Measurements from ENCODE around the gene GAREM1. TPM values are rescaled to one million over a fixed set of nuclear protein-coding genes. Genes with fewer than 3 reads are reported as not detected.
A peak's percentile ranks its signal among the peaks of the same experiment; 100 is the strongest.

GAREM1 gene
- total RNA-seq, 1 experiment from 2014 or later = 0.17 TPM

DNA sequence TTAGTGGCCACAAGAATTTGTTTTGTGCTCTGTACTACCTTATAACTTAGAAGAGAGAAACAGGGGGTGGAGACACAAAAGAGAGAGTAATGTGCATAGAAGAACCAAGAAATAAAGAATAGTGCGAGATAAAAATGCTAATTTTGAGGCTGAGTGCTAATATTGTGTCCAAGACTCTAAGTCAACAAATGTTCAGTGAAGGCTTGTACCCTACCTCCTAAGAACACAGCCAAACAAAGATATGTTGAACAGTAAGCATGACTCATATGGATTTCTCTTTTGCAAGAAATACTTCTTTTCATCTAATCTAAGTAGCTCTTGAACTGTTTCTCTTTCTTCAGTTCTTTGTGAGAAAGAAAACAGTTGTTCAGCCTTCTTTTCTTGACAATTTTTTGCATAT, 45.2 kb downstream of the GAREM1 start:
- peak; percentile 2 for DNase-seq (ENCODE audit: low read depth)

DNA sequence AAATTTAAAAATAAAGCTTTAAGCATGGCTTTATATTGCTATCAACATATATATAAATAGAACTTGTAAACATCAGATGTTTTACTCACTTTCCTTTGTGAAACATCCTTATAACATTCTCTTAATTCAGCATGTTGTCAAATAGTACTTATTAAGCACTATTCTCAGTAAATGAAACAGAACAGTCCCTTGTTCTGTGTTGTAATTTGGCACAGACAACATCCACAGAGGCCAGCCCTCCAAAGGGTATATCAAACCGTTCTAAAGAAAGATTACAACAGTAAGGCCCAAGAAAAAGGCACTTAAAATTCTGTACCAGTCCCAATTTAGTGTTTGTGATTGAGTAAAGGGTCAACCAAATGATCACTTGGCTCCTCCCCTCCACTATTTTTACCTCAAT, 46.0 kb downstream of the GAREM1 start:
- no peak for DNase-seq (ENCODE audit: low read depth)

DNA sequence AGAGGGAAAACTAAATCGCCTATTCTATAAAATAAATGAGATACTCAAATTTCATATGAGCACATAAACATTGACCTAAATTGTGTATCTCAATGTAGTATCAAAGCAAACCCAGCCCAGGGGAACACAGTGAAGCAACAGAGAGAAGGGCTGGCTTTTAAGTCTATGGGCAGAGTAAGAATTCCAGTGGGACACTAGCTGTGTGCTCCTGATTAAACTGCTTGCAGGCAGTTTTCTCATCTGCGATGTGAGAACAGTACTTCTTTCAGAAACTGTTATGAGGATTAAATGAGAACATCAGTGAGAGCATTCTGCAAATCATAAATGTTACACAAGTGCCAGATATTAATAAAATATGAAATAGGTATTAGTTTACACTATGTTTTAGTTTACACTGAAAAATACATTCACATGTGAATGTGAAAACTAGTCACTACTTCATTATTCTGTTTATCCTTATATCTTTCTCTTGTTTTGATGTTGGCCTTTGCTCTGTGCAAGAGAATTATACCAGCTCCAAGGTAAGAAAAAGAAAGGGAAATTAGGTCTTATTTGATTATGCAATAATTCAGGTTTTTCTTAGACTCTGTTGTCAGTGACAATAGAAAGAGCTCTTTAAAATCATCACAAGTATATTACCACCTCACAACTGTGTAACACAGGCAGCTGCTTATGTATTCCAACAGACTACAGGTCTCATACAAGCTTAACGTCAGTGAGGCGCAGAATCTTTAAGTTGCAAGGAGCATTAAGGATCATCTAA, 47.5 kb downstream of the GAREM1 start:
- DNase-seq (ENCODE audit: low read depth) = no peak

DNA sequence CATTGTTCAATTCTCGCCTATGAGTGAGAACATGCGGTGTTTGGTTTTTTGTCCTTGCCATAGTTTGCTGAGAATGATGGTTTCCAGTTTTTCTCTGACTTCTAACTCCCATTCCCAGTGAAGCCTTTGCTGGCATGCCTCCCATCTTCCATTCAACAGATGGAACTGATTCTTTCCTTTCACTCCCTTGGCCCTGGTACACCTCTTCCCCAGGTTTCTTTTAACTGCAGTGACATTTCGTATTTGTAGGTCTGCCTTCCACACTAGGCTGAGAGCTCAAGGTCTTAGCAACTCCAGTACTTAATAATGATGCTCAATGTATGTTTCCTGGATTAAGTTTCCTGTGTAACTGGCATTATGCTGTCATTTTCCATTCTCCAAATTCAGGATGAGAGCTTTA, 48.5 kb downstream of the GAREM1 start:
- DNase-seq (ENCODE audit: low read depth) = no peak

DNA sequence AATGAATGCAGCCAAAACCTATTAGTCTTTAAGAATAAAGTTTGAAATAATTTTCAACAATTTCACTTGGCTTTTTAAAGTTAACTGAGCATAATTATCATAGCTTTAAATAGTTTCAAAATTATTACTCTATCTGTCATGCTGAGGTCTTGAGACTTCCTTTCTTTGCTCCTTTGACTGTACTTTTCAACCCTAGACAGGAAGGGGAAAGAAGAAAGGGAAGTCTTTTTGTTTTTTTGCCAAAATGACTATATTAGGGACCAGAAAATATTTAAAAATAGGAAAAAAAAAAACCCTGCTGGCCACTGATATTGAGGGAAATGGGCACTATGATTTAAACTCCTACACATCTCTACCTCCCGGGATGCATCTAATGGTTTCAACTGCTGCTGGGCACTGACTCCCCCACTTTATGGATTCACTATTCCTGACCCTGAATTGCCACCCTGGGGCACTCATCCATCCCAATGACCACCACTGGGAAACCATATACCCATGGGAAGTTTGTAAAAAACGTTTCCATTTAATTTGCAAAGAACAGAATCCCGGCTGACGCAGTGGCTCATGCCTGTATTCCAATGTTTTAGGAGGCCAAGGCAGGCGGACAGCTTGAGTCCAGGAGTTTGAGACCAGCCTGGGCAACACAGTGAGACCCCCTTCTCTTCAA, 50.5 kb downstream of the GAREM1 start:
- DNase-seq (ENCODE audit: low read depth) = no peak

DNA sequence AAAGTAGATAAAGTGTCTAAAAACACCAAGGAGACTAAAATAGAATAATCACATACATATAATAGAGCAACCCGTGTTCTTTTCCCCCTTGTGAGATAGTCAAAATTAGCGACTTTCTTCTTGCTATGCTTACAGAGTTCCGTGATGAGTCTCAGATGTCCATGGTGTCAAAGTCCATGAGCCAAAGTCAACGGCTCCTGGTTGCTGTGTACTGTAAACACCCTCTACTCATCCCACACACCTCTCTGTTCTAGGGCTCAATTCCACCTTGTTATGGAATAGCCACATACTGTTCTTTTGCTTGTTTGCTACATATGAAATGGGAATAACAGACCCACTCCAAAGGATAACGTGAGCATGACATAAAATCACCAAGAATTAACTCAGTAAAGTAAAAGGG, 52.5 kb downstream of the GAREM1 start:
- no peak for DNase-seq (ENCODE audit: low read depth)

DNA sequence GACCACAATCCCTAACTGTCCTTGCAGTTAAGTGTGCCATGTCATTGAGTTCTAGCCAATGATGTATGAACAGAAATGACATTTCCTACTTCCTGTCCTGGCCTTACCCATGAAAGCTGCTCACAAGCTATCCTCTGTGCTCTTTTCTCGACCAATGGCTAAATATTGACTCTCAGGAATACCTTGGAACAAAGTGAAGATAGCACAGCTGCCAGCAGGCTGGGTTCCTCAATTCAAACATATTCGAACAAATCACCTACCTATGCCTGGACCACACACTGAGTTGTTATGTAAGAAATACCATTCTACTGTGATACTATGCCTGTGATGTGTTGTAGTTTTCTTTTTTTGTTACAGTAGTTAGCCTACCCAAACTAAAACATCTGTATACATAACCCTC, 65.1 kb downstream of the GAREM1 start:
- DNase-seq (ENCODE audit: low read depth) = no peak

DNA sequence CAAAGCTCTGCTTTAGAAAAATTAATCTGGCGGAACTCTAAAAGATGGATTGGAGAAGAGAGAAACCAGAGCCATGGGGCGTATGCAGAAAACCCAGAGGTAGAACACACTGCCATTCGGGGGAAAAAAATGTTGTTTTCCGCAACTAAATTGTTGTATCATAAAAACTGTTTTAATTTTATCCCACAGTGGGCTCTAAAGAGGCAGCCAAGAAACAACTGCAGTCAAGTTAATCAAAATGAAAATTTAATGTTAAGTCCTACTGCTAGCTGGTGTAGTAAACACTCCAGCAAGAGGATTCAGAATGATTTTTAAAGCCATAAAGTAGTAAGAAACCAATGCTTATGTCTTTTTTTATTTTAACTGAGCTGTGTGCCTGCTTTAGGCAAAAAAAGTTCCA, 69.1 kb downstream of the GAREM1 start:
- DNase-seq (ENCODE audit: low read depth) = no peak

DNA sequence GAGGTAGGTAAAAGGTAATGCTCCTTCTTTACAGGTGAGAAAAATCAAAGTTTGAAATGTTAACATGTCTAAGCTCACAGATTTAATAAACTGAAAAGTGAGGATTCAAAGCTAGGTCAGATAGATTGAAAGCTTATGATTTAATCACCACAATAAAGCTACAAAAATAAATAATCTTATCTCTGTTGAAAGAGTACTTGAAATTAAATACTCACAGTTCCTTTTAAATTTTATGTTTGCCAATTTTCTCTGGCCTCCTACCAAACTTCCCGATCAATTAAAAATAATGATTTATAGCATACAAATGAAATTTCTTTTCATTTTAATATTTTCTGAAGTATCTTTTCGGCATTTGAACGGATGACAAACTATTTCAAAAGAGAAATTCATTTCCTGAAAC, 77.3 kb downstream of the GAREM1 start:
- DNase-seq (ENCODE audit: low read depth) = no peak

DNA sequence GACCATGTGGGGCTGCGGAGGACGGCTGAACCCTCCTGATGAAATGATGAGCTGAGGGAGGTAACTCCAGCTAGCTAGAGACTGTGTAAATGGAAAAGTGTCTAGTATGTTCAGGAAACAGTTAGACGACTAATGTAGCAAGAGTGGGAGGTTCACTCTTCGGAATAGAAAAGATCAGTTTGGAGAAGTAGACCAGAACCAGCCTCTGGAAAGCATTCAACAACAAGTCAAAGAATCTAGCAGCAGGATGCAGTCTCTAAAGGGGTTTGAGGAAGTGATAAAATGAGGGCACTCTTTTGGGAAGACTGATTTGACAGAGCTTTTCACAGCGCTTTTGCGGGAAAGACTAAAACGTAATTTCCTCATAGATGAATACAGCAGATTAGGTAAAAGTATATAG, 79.6 kb downstream of the GAREM1 start:
- no peak for DNase-seq (ENCODE audit: low read depth)

DNA sequence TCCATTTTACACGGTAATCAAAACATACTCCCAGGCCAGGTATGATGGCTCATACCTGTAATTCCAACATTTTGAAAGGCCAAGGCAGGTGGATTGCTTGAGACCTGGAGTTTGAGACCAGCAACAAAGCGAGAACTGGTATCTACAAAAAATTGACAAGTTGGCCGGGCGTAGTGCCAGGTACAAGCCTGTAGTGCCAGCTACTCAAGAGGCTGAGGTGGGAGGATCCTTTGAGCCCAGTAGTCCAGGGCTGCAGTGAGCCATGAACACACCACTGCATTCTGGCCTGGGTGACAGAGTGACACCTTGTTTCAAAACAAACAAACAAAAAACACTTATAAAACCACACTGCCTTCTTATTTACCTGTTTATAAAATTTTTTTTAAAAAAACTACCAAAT, 80.8 kb downstream of the GAREM1 start:
- DNase-seq (ENCODE audit: low read depth) = no peak

DNA sequence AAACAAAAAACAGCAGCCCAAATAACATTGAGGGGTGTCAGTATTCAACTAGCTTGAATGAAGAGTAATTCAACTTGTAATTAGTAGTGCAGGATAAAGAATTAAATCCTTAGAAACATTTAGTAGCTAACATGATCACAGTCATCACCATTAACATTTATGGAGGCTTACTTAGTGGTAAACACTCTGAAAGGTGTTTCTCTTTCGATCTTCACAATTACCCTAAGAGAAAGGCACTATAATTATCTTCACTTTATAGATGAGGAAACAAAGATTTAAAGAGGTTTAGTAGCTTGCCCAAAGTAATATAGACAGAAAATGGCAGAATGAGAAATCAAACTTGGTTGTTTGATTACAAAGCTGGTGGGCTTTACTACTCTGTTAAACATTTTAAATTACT, 81.5 kb downstream of the GAREM1 start:
- no peak for DNase-seq (ENCODE audit: low read depth)

DNA sequence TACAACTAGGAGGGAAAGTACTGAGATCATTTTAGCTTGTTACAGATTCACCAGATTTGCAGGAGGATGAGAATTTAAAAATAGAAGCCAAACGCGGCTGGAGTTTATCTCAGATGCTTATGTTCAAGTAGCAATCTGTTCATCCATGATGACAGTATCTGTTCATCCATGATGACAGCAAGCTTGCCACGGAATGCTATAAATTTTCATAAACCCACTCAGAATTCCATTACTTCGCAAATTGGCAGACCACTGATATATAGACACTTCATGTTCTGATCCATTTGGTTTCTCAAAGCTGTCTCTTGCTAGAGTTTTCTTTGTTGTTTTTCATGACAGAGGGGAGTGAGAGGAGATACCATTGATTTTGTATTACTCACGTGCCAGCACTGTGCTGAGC, 84.2 kb downstream of the GAREM1 start:
- no peak for DNase-seq (ENCODE audit: low read depth)

DNA sequence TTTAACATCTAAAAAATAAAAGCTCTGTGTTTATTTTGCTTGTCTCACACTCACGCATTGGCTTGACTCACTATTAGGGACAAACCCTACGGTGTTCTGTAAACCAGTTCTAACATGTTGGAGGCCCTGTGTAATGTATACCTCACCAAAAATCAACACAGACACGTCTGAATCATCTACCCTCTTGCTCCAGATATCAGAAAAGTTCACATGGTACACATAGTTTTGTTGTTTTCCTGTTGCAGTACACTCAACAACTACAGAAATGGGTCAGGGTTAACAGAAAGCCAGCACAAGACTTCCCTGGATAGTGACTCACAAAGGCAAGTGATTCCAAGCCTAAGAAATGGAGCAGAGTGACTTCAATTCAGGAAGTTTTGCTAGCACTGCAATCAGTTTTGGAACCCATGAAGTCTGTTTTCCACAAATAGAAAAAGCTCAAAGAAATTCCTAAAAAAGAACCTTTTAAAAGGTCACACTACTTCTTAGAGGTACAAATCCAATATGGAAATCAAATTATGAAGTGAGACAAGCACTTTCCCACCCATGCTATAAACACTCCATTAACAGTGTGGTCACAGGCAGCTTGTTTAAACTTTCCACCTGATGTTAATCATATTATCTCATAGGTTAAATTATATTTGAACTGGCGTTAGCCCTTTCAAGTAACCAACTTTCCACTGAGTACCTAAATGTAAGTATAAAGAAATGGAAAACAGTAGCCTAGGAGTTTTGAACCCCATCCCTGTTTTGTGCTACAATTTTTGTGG, 87.4 kb downstream of the GAREM1 start:
- DNase-seq (ENCODE audit: low read depth) = peak; percentile 11

DNA sequence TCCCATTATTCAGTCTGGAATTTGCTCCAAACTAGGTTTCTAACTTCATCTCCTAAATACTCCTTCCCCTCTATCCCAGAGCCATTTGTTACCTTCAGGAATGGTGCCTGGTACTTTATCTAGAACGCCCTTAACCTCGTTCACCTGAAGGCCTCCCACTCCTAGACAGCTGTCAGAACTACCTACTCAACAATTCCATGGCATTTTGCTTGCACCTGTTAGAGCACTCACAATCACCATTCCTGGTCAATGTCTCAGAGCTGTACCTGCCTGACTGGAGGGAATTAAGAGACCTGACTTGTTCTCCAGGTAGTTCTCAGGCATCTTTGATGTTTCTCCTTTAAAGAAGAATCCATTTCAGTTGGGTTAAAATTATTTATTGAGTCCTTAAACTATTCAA, 88.9 kb downstream of the GAREM1 start:
- DNase-seq (ENCODE audit: low read depth) = no peak

DNA sequence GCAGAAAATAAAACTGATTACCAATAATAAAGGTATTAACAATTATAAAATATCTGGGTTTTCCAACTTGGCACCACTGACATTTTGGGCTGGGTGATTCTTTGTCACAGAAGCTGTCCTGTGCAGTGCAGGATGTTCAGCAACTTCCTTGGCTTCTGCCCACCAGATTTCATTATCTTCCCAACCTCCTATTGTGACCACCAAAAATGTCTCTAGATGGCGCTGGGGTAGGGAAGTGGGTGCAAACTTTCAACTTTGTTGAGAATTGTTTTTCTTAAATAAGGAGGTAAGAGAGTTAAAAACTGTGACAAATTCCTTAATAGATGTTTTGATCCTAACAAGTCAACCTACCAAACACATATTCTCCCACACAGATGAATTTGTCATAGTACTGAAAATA, 90.1 kb downstream of the GAREM1 start:
- no peak for DNase-seq (ENCODE audit: low read depth)

DNA sequence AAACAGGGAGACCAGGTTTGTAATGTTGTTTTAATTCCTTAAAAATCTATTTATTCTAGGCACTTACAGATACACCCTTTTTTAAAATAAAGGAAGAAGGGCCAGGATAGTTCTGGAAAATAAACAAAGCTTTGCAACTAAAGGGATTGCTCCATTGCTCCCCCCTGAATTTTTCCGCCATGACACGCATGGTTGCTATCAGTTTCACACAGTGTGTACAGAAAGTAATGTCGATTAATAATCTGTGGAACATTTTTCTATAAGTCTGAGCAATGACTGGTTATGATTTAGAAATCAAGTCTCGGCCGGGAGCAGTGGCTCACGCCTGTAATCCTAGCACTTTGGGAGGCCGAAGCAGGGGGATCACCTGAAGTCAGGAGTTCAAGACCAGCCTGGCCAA, 90.8 kb downstream of the GAREM1 start:
- DNase-seq (ENCODE audit: low read depth) = no peak

DNA sequence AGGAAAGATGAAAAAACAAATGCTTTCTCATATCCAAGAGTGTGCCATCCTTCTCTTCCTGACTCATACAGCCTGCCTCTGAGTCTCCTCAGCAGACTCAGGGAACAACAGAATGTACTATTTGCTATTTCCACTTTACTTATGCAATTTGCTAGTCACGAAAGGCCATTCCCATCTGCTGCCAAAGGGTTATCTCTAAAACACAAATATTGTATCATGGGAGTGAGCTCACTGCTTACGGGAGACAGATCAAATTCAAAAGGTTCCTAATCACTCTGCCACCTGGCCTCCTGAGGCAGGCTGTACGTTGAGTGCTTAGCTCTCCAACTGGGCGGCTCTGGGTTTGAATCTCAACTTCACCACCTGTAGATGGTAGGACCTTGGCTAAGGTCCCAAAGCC, 92.0 kb downstream of the GAREM1 start:
- no peak for DNase-seq (ENCODE audit: low read depth)

DNA sequence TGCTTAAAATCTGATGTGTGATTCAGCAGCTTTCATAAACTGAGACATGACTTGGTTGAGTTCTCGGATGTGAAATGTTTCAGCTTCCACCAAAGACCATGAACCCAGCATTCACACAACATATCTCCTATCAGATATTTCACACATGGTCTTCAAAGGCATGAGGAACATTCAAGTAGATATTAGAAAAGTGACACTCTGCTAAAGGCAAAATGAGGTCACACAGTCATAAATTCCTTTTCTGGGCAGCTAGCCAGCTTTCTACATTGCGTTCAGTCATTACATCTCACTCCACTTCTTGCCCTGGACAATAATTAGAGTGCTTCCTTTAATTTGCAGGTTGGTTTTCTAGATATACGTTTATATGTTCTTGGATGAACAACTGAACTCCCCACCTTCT, 96.7 kb downstream of the GAREM1 start:
- peak; percentile 5 for DNase-seq (ENCODE audit: low read depth)

DNA sequence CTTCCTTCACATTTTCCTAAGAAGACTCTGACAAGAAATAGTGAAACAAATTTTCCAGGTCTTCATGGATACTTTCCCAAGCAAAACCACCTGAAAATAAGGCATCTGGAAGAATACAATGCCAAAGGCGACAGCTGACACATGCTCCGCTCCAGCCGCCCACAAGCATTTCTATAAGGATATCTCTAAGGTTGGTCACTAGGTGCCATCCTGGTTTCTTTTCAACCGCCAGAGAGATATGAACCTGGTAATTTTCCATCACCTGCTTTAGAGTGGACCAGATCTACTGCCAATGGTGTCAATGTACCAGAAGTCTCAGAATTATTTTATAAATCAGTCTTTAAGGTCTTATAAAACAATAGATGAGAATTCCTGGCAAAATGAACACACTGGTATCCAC, 97.2 kb downstream of the GAREM1 start:
- DNase-seq (ENCODE audit: low read depth) = no peak

DNA sequence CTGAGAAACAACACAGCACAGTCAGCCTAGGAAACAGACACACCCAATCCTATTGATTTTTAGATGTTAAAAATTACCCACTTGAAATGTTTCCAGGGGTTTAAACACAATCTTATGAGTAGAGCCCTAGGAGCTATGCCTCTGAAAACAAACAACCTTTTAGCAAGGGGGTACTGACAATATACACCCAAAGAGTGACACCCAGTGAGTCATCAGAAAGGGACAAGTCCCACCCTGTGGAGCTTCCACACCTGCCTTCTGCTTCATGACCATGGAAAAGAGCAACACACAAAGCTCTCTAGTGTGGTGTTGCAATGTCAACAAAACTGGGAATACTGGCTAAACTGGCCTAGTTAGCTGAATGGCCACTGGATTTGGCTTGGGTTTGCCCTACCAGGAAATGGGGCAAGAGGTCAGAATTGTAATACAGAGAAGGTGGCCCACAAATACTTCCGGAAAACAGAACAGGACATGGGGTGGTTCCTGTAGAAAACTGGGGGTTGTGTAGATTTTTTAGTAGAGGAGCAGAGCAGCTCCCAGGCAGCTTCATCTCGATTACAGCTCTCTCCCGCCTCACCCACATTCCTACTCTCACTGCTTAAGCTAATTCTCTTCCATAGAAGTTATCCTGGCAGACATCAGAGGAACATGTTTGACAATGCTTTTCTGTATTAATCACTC, 98.2 kb downstream of the GAREM1 start:
- no peak for DNase-seq (ENCODE audit: low read depth)

DNA sequence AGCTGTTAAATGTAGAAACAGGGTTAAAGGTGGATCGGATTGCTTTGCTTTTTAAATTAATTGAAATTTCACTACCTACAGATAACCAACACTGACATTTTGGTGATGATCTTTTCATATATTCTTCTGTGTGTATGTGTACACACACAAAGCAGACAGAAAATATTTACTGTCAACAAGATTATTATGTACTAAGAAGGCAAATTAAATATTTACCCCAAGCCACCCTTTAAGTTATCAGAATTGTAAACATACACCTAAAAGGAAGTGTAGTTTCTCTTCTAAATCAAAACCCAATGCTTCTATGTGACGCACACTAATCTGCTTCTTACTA, 98.7 kb downstream of the GAREM1 start:
- no peak for DNase-seq (ENCODE audit: low read depth)

DNA sequence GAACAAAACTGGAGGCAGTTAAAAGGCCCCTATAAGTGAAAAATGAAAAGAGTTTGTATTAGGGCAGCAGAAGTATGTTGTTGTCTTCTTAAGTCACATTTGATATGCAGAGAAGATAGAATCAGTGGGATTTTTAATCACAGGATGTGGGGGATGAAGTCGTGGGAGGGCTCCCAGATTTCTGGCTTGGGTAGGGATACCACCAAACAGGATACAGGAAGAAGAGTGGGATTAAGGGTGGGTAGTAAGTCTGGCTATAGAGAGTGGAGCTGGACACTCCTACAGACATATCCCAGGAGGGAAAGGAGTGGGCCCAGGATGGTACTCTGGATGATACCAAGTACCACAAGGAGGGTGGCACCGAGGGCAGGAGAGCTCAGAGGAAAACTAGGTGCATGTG, 99.3 kb downstream of the GAREM1 start:
- DNase-seq (ENCODE audit: low read depth) = no peak
